Omental fat pad (tissue), 4 donors: ENCODE measurements around the gene CCDC87. TPM values are rescaled to one million over a fixed set of nuclear protein-coding genes. Genes with fewer than 3 reads are reported as not detected.

Source experiments
- ATAC-seq: fragments of 150-250 bp; one replicate; pipeline ENCODE4 v1.9.1; 2016; ENCODE audit warnings: mild to moderate bottlenecking, moderate library complexity; ENCODE audit not compliant: low FRiP score
- DNase-seq: peaks from one replicate; pipeline ENCODE4 v3.0.0-alpha.2; 2019; ENCODE audit warnings: low spot score
- total RNA-seq, 4 donors: library from RNA; depleted of rRNA; stranded (reverse); fragments of >200 nt; gene quantifications; one replicate each; pipeline ENCODE4 v1.1.0, GENCODE V29; 2016
- TF ChIP-seq, protein P1 (sequence below), 3 donors: fragments of 450-650 bp; IDR thresholded peaks; one replicate each; pipeline ENCODE4 v1.5.1; 2016 to 2017; ENCODE audit warnings: antibody characterized with exemption in 3 of 3, mild to moderate bottlenecking in 3 of 3, moderate library complexity in 2 of 3

Gene CCDC87
- total RNA-seq, 4 donors from 2014 or later = 0.19 to 0.28 TPM; not detected in 2

DNA sequence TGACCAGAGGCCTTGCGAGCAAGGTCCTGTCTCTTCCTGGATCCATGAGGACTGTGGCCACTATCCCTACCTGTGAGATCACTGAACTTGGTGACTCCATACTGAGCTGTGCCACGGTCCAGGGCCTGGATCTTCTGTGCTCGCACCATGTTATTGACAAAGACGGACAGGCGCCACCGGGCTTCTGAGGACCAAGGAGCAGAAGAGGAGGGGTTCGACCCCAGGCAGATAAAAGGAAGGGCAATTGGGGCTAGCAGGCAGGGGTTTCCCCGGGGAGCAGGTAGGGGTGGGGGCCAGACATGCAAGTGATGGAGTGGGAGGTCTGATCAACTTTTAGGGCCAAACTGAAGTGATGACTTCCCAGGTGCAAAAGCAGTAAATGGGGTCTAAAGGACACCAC is 26.6 kb downstream of the CCDC87 start:
- TF ChIP-seq, protein P1, sequence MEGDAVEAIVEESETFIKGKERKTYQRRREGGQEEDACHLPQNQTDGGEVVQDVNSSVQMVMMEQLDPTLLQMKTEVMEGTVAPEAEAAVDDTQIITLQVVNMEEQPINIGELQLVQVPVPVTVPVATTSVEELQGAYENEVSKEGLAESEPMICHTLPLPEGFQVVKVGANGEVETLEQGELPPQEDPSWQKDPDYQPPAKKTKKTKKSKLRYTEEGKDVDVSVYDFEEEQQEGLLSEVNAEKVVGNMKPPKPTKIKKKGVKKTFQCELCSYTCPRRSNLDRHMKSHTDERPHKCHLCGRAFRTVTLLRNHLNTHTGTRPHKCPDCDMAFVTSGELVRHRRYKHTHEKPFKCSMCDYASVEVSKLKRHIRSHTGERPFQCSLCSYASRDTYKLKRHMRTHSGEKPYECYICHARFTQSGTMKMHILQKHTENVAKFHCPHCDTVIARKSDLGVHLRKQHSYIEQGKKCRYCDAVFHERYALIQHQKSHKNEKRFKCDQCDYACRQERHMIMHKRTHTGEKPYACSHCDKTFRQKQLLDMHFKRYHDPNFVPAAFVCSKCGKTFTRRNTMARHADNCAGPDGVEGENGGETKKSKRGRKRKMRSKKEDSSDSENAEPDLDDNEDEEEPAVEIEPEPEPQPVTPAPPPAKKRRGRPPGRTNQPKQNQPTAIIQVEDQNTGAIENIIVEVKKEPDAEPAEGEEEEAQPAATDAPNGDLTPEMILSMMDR (IDR thresholded peaks at IDR 0.05) = no peak
- ATAC-seq (no peak), DNase-seq (no peak)

DNA sequence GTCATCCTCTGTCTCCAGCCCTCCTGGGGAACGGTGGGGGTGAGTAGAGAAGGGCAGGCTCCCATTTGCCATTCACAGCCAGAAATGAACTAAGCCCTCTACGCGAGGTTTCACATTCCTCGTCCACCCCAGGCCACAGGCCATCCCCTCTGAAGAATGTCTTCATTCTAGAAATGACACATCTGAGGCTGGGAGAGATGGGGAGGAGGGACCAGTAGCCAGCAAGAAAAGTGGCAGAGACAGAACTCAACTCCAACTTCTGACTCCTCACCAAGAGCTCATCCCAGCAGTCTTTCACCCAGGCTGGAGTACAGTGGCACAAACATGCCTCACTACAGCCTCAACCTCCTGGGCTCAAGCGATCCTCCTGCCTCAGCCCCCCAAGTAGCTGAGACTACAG is 27.9 kb downstream of the CCDC87 start:
- TF ChIP-seq, protein P1 (IDR thresholded peaks at IDR 0.05) = no peak
- DNase-seq (no peak), ATAC-seq (no peak)

DNA sequence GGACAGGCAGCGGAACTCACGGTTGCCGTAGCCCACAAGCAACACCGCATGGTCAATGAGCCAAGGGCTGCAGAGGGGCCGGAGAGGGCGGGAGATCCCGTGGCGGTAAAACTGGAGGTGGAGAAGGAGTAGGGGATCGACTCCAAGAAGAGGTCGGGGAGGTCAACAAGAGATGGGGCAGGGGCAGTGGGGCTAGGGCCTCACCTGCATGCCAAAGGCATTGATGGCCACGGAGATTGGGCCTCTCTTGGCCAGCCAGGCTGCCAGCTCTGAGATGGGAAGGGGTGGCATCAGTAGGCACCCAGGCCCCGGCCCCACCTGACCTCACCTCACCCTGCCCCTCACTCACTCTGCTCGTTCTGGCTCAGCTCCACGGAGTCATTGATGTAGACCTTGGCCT is 28.3 kb downstream of the CCDC87 start:
- DNase-seq = no peak
- ATAC-seq = no peak
- TF ChIP-seq, protein P1 (IDR thresholded peaks at IDR 0.05) = no peak

DNA sequence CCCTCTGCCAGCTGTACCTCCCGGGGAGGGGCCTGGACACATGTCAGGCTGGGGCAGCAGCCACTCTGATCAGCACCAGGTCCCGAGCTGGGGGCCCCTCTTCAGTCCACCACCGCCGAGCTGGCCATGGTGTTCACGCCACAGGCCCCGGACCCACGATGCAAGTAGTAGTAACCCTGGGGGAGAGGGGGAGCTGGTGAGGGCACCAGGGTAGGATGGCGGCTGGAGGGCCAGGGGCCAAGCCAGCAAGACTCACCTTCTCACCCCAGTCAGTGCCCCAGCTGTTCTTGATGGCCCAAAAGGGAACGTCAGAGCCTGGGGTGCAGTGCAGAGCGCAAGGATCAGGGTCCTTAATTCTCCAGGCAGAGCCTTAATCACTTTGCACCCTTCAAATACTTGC is 29.0 kb downstream of the CCDC87 start:
- TF ChIP-seq, protein P1 (IDR thresholded peaks at IDR 0.05) = no peak
- DNase-seq = no peak
- ATAC-seq = no peak

DNA sequence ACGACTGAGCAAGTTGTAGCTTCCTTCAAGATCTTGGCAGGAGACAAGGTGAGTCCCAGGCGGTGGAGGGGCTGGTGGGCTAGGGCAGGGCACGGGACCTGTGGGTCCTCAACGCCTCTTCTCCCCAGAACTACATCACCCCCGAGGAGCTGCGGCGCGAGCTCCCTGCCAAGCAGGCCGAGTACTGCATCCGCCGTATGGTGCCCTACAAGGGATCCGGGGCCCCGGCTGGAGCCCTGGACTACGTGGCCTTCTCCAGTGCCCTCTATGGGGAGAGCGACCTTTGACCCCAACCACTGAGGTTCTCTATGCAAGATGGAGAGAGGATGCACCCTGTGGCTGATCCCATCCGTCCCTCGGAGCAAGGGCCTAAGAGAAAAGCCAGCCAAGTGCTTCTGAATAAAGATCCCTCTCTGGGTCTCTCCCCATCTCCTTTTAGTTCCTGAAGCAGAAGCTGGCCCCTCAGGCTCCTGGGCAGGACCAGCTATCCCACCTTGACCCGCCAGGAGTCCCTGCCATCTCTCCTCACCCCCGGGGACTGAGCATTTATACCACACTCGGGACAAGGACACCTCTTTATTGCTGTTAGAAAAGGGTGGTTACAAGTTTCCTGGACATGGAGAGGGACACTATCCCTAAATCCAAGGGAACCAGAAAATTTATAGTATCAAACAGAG is 29.8 kb downstream of the CCDC87 start:
- TF ChIP-seq, protein P1 (IDR thresholded peaks at IDR 0.05) = no peak
- ATAC-seq (no peak), DNase-seq (no peak)

GRCh38 chr11:66562275-66562674 is 30.6 kb downstream of the CCDC87 start:
- TF ChIP-seq, protein P1 (IDR thresholded peaks at IDR 0.05) = no peak
- ATAC-seq = no peak
- no peak for DNase-seq

GRCh38 chr11:66561975-66562248 is 31.0 kb downstream of the CCDC87 start:
- DNase-seq = no peak
- TF ChIP-seq, protein P1 (IDR thresholded peaks at IDR 0.05) = no peak
- ATAC-seq = no peak
